ENCODE data around the gene SLC37A2. TPM values are rescaled to one million over a fixed set of nuclear protein-coding genes. Genes with fewer than 3 reads are reported as not detected.
"Not testable (repeated sequence)": the region's sequence is repeated elsewhere in the genome, so short reads cannot be mapped to it uniquely, and the experiment has no call there.

The SLC37A2 gene
- total and polyA plus RNA-seq, 2 of the 13 experiments (the other 11 are each of a cell fraction or from before 2014, with no cell fraction given) = 4.6 to 7.1 TPM

DNA sequence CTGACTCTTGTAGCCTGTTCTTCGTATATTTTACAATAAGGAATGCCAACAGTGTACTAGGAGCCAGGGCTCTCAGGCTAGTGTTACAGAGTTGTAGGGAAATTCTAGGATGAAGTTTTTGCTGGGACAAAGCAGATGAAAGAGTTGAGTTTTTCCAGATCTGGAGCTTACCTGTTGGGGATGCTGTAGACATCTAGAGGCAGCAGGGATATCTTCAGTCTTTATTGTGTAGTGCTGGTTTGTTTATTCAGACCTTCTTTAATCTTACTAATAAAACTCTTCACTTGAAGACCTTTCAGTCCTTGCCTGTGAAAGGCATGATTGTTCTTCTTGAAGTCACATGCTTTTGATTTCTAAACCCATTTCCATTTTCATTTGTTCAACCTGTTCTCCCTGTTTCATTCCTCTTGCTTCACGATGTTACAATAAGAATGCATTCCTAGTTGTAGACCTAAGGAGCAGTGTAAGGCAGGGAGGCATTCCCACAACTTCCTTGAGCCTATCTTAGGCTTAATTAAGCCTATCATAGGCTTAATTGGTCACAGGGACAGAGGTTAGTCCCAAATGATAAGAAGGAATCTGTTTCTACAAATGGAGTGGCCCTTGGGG lies 7.9 kb upstream of the SLC37A2 start (continued):
- TF ChIP-seq, protein P1, sequence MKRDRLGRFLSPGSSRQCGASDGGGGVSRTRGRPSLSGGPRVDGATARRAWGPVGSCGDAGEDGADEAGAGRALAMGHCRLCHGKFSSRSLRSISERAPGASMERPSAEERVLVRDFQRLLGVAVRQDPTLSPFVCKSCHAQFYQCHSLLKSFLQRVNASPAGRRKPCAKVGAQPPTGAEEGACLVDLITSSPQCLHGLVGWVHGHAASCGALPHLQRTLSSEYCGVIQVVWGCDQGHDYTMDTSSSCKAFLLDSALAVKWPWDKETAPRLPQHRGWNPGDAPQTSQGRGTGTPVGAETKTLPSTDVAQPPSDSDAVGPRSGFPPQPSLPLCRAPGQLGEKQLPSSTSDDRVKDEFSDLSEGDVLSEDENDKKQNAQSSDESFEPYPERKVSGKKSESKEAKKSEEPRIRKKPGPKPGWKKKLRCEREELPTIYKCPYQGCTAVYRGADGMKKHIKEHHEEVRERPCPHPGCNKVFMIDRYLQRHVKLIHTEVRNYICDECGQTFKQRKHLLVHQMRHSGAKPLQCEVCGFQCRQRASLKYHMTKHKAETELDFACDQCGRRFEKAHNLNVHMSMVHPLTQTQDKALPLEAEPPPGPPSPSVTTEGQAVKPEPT (CRISPR knock-in tag; IDR thresholded peaks at IDR 0.05; ENCODE audit: low read depth) = no peak

DNA sequence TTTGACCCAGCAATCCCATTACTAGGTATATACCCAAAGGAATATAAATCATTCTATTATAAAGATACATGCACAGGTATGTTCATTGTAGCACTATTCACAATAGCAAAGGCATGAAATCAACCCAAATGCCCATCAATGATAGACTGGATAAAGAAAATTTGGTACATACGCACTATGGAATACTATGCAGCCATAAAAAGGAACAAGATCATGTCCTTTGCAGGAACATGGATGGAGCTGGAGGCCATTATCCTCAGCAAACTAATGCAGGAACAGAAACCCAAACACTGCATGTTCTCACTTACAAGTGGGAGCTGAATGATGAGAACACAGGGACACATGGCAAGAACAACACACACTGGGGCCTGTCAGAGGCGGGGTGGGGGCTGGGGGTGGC lies 7.0 kb upstream of the SLC37A2 start:
- H3K36me3 ChIP-seq (replicated peaks in 1 of 2; ENCODE audit: control insufficient read depth in 1 of 2, insufficient read depth in 2 of 2, low read length in 2 of 2); H3K4me2 ChIP-seq (ENCODE audit: low read depth, low read length); BruUV-seq (replicated peaks); H4K20me1 ChIP-seq (ENCODE audit: insufficient read depth, low read length); DNase-seq (ENCODE audit: low spot score); H3K79me2 ChIP-seq (ENCODE audit: insufficient read depth, low read length); intact Hi-C loops (cut with micrococcal nuclease; ENCODE audit: unreplicated experiment); H3K9me3 ChIP-seq (ENCODE audit: low read length); H2AFZ ChIP-seq (ENCODE audit: low read length); H3K27me3 ChIP-seq (ENCODE audit: control insufficient read depth in 1 of 2, insufficient read depth in 2 of 2, low read length in 2 of 2); H3K4me3 ChIP-seq (replicated peaks in 1 of 3; ENCODE audit: insufficient read depth in 1 of 3, low read depth in 2 of 3, low read length in 3 of 3); FAIRE-seq; H3K9ac ChIP-seq (ENCODE audit: insufficient read depth, low read depth, low read length); ATAC-seq; in situ Hi-C loops (cut with HindIII; ENCODE audit: extremely low pct_ligation_motif_present, low pct_unique_long_range_greater_than_20kb); CTCF ChIA-PET (ENCODE audit: low intra/inter-chr PET ratio, low total read pairs); H3K27ac ChIP-seq (ENCODE audit: extremely low read length, insufficient read depth, low read length): not testable (repeated sequence)
- H3K4me1 ChIP-seq (ENCODE audit: insufficient read depth, low read length) = peaks cover 35% of the 10 kb centered on the region
- WGBS (ENCODE audit: low lambda C conversion rate) = 98% methylated on average over 2 of the region's 2 CpGs
- POLR2A ChIA-PET = interaction anchor here (0.6 kb wide), 1 partner anchor 14 kb away, joined by 3 read pairs; no protein-coding TSS in a partner anchor

DNA sequence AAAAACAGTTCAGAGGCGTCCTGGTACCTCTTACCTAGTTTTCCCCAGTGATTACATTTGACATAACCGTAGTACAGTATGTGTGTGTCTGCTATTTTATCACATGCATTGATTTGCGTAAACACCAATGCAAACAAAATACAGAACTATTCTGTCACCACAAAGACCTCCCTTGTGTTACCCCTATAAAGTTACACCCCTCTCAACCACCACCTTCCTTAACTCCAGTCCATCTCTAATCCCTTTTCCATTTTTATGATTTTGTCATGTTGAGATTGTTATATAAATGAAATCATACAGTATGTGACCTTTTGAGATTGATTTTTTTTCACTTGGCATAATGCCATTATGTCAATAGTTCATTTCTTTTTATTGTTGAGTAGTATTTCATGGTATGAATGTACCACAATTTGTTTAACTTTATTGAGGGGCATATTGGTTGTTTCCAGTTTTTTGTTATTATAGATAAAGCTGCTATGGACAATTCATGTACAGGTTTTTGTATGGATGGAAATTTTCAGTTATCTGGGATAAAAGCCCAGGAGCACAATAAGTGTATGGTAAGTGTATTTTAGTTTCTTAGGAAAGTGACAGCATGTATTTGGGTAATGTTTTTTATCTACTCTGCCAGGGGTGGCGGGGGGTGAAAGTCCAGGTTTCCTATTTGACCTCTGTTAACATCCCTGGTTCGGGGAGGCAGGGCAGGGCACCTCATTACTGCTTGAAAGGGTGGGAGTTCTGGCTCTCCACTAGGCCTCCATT lies 6.0 kb upstream of the SLC37A2 start:
- TF ChIP-seq NR2F6 (IDR thresholded peaks at IDR 0.05) (0 out of 2 replicates have a peak, but pooled peaks have one; percentile 38), NR2F6 (CRISPR knock-in tag; IDR thresholded peaks at IDR 0.05) (no peak), HNF4A (CRISPR knock-in tag; IDR thresholded peaks at IDR 0.05) (peak; percentile 26; the same call in 1 of the 2 replicates), MYNN (CRISPR knock-in tag; IDR thresholded peaks at IDR 0.05; ENCODE audit: low read depth) (no peak)
- H3K27me3 ChIP-seq (ENCODE audit: control insufficient read depth in 1 of 2, insufficient read depth in 2 of 2, low read length in 2 of 2) = no peaks in the 10 kb centered on the region
- no peak overlapping the region for H3K4me3 ChIP-seq (replicated peaks in 1 of 3; ENCODE audit: insufficient read depth in 1 of 3, low read depth in 2 of 3, low read length in 3 of 3)
- H2AFZ ChIP-seq (ENCODE audit: low read length) = no peak overlapping the region
- in situ Hi-C loops (cut with HindIII; ENCODE audit: extremely low pct_ligation_motif_present, low pct_unique_long_range_greater_than_20kb) (no loop called here), intact Hi-C loops (cut with micrococcal nuclease; ENCODE audit: unreplicated experiment) (no loop called here)
- ATAC-seq = peak; percentile 36
- H3K9ac ChIP-seq (ENCODE audit: insufficient read depth, low read depth, low read length) = no peak overlapping the region
- FAIRE-seq = no peak
- ChIA-PET CTCF (ENCODE audit: low intra/inter-chr PET ratio, low total read pairs) (no interaction called here), POLR2A (no interaction called here)
- no peaks in the 10 kb centered on the region for H4K20me1 ChIP-seq (ENCODE audit: insufficient read depth, low read length)
- no peaks in the 10 kb centered on the region for H3K36me3 ChIP-seq (replicated peaks in 1 of 2; ENCODE audit: control insufficient read depth in 1 of 2, insufficient read depth in 2 of 2, low read length in 2 of 2)
- H3K9me3 ChIP-seq (ENCODE audit: low read length) = no peaks in the 10 kb centered on the region
- 46% methylated on average over 5 of the region's 5 CpGs for WGBS (ENCODE audit: low lambda C conversion rate)
- no peak overlapping the region for H3K27ac ChIP-seq (ENCODE audit: extremely low read length, insufficient read depth, low read length)
- H3K4me1 ChIP-seq (ENCODE audit: insufficient read depth, low read length) = peaks cover 45% of the 10 kb centered on the region
- BruUV-seq (replicated peaks) = no TSS peak
- DNase-seq (ENCODE audit: low spot score) = no peak
- peak overlapping the region; percentile 24; the same call in 1 of the 2 replicates for H3K4me2 ChIP-seq (ENCODE audit: low read depth, low read length)
- no peaks in the 10 kb centered on the region for H3K79me2 ChIP-seq (ENCODE audit: insufficient read depth, low read length)
